Activated effector memory CD4-positive, alpha-beta T cell treated with anti-CD3 and anti-CD28 coated beads, Interleukin-2, amount 50 U/mL, for 16 hours (primary cell): ENCODE data around the gene DUSP22.
"Not testable (repeated sequence)": the region's sequence is repeated elsewhere in the genome, so short reads cannot be mapped to it uniquely, and the experiment has no call there.

ENCODE experiments used
- DNase-seq: peaks from one replicate; pipeline ENCODE4 v3.0.0-alpha.2; 2020

The DUSP22 gene

DNA sequence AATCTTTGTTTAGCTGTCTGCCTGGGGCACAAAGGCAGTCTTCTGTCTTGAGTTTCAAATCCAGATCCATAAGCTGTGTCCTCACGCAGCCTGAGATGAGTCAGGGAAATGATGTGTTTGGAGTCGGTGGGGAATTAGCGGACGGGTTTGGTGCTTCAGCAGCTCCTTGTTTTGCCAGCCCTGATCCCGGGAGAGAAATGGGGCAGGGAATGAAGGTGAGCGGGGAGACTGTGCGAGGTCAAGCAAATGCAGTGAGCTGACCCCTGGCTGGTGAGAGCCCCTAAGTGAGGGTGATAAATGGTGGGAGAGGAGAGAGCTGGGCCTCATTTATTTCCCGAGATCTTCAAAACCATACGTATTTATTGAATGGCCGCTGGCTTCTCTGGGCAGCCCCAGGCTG lies 21.6 kb downstream of the DUSP22 start:
- DNase-seq = no peak

DNA sequence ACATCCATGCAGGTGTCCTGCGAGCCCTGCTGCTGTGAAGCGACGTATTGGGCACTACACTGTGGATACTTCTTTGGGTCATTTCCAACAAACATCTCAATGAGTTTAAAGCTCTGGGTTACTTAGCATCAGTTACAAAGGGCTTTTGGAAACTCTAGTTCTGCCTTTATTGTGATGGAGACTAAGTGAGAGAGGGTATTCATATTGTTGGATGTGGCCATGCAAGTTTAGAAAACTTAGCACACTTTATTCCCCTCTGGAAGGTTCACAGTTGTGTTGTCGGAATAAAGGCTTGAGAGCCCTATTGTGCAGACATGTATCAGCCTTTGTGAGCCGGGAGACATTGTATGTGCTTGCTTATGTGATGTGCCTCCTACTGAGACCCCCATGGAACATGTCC lies 22.1 kb downstream of the DUSP22 start:
- DNase-seq = no peak

DNA sequence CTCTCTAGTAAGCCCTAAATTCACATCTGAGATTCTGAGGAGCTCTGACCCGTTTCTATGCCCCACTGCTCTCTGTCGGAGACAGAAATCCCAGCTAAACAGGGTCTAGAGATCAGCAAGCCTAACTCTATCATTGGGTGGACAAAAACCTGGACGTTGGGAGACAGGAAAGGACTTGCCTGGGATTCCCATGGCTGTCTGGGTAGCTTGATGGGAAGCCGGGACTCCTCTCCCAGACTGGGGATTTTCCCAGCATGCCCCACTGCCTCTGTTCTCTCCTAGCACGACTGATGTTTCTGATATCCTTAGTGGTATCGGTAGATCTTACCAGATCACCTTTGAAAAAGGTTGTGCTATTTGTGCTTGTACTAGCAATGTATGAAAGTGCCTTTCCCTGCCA lies 22.9 kb downstream of the DUSP22 start:
- no peak for DNase-seq

DNA sequence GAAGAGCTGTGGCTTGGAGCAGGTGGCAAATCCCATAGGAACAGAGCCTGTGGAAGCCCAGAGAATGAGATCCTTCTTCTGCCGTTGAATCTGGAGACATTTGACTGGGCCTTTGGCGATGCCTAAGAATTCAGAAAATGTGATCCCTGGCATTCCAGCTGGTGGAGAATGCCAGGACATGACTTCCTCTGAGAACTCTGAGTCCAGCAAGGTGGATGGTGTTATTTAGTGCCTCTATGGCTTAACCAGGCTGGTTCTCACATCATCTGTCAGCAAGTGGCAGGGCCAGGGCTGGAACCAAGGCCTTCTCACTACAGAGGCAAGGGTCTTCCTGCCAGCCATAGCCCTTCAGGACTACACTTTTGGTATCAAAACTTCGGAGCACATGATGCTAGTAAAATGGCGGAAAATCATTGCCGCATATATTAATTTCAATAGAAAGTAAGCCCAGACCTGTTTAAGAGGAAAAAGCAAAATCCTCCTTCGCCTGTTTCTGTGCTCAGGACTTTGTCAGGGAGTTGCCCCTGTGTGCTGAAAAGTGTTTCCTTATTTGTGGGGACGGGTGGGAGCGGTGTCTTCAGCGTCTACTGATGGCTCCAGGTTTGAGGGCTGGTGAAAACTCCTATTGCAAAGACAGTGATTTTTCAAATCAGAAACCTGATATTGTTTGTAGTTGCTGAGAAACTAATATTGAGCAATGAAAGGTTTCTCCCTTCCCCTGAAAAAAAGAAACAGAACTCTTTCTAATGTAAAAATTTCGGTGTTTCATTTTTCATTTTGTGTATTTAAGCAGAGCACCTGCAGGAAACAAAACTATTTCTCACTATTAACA lies 23.9 kb downstream of the DUSP22 start:
- DNase-seq = no peak

DNA sequence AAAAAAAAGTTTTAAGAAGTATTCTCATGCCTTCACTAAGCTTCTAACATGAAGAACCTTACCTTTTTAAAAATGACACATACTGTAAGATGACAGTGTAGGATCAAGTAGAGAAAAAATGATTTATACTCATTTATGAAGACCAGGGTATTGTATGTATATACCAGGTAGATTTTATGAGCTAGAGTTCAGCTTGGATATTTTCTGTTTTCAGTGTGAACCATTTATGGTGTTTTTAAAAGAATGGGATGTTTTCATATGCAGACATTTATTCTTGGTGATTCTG lies 24.4 kb downstream of the DUSP22 start:
- no peak for DNase-seq

DNA sequence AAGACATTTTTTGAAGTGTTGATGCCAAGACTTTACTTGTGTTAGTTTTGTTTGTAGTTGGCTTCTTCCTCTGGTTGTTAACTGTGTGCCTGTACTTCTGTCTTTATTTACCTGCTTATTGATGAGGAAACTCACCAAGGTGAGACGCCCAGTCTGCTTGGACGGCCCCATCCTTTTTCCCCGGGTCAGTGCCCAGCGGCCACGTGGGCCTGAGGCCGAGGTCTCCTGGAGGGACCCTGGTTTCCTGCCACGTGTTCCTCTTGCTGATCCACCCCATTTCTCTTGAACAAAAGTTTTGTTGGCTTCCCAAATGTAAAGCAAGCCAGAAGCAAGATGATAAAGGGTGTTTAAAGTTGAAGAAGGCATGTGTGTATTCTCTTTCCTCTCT lies 24.8 kb downstream of the DUSP22 start:
- no peak for DNase-seq

DNA sequence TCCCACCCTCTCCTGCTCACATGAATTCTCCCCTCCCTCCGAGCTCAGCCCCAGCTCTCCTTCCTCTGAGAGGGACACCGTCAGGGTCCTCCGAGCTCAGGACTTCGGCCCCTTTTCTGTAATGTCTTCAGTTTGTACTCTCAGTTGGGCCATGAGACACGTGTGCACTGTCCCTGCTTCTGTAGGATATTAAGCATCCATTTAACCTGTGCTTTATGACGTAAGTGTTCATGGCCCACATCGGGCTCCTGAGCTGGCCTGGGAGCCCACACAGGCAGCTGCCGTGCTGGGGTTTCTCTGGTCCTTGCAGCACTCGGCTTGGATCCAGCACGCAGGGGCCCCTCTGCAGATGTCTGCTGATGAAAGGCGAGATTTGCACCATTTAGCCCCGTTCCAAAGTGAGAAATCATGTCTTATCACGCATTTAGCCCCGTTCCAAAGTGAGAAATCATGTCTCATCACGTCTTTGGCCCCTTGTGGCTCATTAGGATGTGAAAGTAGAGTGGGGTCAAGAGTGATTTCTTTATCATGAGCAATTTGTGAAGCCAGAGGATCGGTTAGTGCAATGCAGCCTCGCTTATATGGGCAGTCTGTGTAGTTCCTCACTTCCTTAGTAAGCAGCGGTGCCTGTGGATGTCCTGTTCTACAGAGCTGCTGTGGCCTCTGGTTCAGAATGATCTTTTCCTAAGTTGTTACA lies 25.3 kb downstream of the DUSP22 start:
- DNase-seq = no peak

DNA sequence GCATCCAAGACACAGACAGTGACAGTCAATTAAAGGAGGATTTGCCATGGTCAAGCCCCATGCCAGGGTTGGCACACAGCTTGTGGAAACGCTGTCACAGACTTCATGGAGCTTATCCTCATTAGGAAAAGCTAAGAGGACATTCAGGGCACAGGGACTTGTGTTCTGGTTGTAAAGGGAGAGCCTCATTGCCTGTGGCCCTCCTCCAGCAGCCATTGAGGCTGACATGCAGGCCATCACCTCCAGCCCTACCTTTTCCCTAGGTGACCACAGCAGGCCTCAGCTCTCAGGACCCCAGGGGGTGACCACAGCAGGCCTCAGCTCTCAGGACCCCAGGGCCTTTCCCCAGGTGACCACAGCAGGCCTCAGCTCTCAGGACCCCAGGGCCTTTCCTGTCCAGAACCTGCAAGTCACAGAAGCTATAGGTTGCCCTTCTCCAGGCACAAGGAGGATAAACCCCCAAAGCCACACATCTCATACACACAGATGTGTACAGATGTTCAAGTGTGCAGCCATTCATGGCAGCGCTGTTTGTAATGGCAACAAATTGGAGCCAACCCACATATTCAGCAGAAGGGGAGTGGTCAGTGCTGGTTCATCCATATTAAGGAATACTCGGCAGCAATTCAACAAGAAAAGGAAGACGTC lies 26.1 kb downstream of the DUSP22 start:
- no peak for DNase-seq

DNA sequence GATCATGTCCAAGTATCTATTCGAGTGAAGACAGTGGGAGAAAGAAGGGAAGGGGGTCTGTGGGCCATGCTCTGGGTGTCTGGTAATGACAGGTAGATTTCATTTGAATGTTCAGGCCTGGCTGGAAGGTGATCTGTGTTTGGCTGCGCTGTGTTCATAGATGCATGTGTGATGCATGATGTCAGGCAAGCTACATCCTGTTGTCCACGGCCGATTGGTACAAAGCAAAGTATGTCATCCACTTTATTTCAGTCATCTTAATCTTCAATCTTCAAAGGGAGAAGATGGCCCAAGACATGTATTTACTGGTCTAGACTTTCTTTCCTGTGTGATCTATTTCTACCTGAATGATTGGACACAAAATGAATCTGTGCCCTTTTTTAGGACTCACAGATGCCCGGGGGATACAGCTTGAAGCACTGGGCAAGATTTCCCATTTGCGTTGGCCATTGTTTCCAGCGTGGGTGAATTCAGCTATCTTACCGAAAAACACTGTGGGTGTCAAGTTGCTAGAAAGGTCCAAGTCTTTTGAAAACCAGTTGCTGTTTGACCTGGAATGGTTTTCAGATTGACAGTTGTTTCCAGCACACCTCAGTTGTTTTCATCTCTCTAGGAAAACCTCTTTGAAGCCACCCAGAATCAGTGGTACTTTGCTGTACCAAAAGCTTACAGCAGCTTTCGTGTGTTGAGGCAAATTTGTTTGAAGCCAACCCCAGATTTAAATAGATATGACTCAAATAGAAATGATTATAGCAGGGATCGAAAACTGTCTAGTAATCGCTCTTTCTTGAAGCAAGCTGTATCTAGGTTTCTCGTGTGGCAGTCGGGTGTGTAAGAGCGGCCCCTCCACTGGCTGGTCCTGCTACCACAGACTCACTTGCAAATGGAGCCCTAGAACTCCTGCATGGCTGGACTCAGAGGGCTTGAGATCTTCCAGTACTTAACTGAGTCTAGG lies 27.2 kb downstream of the DUSP22 start:
- peak; percentile 65 for DNase-seq

DNA sequence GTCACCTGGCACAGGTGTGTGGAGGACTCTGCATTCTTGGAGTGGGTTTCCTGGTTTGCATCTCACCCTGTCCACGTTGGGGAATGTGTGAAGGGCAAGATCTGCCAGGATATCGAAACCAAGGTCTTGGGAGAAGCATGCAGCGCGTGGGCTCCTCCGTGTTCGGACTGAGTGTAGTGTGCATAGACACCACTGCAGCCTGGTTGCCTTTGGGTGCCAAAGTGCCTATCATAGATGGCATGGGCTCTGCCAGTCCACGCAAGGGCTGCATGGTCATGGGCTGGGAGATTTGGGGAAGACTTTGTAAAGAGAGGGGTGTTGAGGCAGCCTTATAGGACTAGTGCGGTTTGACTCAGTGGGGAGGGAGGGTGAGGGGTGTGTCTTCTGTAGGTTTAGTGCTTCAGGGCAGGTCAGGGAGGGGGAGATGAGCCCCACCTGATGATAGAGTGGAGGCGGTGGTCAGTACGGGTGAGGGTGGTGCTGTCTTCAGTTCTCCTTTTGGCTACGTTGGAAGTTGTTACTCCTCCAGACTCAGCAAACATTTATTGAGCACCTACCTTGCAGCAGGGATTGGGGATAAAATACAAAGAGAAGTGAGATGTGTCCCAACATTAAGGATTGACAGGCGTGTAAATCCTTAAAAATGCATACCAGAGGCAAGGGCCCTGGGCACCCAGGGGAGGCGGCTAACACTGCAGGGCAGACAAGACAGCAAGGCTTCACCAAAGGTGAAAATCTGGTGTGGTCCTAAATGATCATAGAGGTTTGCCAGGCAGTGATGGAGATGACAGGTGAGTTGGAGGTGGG lies 28.3 kb downstream of the DUSP22 start:
- peak; percentile 50 for DNase-seq

DNA sequence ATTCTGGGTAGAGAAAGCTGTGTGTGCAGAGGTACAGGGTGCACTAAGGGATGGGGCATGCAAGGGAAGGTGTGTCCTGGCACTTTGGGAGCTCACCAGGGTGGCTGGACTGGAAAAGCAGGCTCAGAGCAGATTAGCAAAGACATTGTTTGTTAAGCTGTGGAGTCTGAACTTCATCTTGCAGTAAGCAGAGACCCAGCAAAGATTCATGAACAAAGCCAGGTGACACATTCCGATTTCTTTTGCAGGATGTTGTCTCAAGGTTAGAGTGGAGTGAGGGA lies 28.8 kb downstream of the DUSP22 start:
- no peak for DNase-seq

DNA sequence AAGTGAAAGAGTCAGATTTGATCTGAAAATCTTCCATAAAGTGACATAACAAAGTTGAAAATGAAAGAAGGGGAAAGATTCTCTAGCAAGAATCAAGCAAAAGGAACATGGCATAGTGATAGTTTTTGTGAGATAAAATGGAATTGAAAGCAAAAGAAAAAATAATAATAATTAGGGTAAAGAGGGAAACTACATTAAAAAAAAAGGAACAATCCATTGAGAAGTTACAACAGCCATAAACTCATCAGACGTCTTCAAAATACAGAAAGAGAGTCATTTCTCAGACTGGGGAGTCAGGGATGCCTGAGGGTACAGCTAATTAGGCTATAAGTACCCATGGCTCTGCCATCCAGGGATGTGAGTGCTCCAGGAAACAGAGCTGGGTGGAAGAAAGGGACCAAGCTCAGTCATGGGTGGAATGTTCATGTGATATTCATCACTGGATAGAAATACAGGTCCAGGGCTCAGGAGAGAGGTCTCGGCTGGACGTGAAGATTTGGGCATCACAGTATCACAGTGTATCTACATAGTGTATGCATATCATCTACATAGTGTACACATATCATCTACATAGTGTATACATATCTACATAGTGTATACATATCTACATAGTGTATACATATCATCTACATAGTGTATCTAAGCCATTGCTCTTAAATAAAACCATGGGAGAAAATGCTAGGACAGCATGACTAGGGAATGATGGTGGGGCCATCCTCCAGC lies 29.4 kb downstream of the DUSP22 start:
- DNase-seq = no peak

DNA sequence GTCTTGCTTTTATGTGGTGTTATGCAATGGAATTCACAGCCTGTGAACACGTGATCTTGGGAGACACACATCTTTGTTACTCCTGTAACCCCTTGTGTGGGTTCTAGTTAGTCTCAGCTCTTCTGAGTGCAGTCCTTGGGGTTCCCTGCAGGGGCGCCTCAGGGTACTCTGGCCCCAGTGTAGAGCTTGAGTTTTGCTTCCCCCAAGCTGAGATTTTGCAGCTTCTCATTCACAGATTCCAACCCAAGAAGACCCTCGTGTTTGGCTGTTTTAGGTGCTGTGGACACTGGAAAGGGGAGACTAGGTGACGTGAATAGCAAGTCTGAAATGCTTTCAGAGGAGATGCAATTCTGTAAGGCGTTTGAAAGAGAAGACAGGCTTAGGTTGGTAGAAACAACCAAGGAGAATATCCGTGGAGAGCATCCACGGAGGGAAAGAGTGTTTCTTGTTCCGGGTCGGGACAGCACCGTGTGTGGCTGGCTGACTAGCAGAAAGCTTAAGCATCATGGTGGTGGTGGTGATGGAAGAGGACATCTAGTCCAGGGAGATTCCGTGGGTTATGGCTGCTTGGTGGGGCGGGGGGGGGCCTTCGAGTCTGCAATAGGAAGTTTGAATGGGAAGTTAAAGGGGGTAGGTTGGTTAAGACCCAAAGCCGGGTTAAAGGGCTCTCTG lies 30.1 kb downstream of the DUSP22 start:
- no peak for DNase-seq

DNA sequence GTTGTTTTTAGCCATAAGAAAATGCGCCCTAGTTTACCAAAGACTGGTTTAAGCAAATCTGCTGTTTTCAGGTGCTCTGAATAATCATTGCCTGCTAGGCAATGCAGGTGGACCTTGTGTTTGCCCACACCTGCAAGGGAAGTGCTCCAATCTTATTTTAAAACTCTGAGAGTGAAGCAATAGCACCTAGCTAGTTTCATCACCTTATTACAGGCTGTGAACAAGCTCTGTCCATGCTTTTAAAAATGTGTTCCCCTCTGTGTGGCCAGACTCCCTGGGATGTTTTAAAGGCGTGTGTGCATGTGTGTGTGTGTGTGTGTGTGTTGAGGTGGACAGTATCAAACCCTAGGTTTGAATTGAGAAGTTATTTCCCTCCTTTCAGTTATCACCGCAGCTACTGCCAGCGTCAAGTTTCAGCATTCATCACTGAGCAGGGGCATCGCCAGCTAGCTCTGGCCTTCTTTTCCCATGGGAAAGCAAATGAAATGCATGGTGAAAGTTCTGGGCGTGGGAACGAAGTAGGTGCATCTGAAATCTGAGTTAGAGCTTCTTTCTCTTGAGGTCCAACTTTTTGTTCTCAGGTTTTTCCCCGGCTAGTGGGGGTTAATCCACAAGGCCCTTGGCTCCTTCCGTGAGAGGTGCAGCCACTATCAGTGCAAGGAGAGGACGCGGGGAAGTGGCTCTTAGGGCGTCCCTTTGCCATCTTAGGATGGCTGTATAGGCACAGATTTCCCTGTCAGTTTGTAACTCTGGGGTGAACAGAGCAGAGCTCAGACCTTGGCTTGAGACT lies 30.8 kb downstream of the DUSP22 start:
- no peak for DNase-seq

DNA sequence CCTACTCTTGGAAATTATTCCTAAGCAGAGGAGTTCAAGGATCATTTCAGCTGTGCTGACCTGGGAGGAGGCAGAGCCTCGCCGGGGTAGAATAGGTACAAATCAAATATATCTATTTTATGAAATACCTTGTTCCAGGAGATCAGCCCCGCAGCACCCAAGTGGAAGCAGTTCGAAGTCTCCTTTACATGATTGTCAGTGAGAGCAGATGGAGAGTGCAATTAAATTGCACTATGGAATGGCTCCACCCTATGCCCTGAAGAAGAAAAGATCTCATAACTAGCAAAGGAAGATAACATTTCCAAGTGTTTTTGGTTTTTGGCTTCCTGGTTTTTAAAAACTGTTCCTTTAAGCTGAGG lies 31.4 kb downstream of the DUSP22 start:
- no peak for DNase-seq

DNA sequence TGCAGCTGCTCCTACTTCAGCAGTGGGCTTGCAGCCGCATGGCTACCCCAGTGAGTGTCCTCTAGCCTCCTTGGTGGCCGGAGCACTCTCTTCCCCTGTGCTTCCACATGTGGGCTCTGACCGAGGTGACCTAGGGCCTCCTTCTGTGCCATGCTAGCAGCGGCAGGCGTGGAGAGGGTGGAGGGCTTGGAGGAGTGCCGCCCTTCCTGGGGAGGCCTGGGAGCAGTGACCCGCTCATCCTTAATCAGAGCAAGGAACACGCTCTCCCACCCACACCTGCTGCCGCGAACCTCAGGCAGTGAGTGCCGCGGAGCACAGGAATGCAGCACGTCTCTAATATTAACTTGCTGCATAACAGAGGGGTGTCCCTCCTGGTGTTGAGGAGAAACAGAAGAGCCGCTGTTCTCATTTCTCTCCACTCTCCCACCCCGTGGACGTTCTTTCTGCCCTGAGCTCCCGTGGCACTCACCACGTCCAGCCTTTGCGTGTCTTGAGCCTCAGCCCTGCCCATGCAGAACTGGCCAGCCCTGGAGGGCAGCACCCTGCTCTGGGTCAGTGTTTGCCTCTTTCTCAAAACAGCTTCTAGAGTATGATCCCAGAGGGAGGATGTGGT lies 31.9 kb downstream of the DUSP22 start:
- DNase-seq = no peak

DNA sequence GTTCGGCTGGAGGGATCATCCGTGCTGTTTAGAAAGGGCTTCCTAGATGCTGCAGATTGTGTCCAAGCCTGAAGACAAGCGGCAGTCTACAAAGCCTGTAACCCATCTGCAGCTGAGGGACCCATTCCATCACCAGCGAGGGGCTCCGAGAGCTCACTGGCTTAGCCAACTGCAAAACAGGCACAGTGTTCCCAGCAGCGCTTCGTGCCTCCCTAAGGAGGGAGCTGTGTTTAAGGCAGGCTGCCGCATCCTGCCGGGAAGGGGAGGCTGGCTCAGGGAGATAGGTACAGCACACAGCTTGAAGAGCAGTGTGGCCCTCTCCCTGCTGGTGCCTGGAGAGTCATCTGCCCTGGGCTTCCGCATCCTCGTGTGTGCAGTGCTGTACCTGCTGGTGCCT lies 32.4 kb downstream of the DUSP22 start:
- no peak for DNase-seq

DNA sequence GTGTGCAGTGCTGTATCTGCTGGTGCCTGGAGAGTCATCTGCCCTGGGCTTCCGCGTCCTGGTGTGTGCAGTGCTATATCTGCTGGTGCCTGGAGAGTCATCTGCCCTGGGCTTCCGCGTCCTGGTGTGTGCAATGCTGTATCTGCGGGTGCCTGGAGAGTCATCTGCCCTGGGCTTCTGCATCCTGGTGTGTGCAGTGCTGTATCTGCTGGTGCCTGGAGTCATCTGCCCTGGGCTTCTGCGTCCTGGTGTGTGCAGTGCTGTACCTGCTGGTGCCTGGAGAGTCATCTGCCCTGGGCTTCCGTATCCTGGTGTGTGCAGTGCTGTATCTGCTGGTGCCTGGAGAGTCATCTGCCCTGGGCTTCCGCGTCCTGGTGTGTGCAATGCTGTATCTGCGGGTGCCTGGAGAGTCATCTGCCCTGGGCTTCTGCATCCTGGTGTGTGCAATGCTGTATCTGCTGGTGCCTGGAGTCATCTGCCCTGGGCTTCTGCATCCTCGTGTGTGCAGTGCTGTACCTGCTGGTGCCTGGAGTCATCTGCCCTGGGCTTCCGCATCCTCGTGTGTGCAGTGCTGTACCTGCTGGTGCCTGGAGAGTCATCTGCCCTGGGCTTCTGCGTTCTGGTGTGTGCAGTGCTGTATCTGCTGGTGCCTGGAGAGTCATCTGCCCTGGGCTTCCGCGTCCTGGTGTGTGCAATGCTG lies 33.0 kb downstream of the DUSP22 start:
- DNase-seq = not testable (repeated sequence)

DNA sequence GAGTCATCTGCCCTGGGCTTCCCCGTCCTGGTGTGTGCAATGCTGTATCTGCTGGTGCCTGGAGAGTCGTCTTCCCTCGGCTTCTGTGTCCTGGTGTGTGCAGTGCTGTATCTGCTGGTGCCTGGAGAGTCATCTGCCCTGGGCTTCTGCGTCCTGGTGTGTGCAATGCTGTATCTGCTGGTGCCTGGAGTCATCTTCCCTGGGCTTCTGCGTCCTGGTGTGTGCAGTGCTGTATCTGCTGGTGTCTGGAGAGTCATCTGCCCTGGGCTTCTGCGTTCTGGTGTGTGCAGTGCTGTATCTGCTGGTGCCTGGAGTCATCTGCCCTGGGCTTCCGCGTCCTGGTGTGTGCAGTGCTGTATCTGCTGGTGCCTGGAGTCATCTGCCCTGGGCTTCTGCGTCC lies 33.8 kb downstream of the DUSP22 start:
- not testable (repeated sequence) for DNase-seq
